CD14-positive monocyte (primary cell): ENCODE results near the gene ARHGEF37. TPM values are rescaled to one million over a fixed set of nuclear protein-coding genes. Genes with fewer than 3 reads are reported as not detected.

Experiments
- DNase-seq, 3 donors: peaks; one replicate each; pipeline ENCODE4 v3.0.0-alpha.2; 2011 to 2022
- H2AFZ ChIP-seq: 2 replicates; pipeline ENCODE4 v1.6.0; 2012; ENCODE audit warnings: mild to moderate bottlenecking, low read depth, low read length, inconsistent platforms; ENCODE audit not compliant: insufficient read depth, poor library complexity, severe bottlenecking
- H3K27ac ChIP-seq, 2 donors: 1 replicate in 1 of 2; 2 replicates in 1 of 2; pipeline ENCODE4 v1.5.1; 2012 to 2013; ENCODE audit warnings: low read length in 2 of 2, control low read depth in 1 of 2, inconsistent platforms in 1 of 2, low read depth in 1 of 2, mild to moderate bottlenecking in 1 of 2
- H3K27me3 ChIP-seq, 2 donors: one replicate each; pipeline versions ENCODE4 v1.6.0 to v1.6.1; 2011 to 2013; ENCODE audit warnings: low read length in 2 of 2; ENCODE audit not compliant: control insufficient read depth in 2 of 2, insufficient read depth in 2 of 2
- H3K36me3 ChIP-seq, 2 donors: replicated peaks in 1 of 2; 1 replicate in 1 of 2; 2 replicates in 1 of 2; pipeline versions ENCODE4 v1.5.1 to v1.6.1; 2012 to 2013; ENCODE audit warnings: low read length in 2 of 2, control low read depth in 1 of 2, inconsistent platforms in 1 of 2, mild to moderate bottlenecking in 1 of 2; ENCODE audit not compliant: insufficient read depth in 2 of 2, control insufficient read depth in 1 of 2
- H3K4me1 ChIP-seq, 2 donors: 1 replicate in 1 of 2; 2 replicates in 1 of 2; pipeline versions ENCODE4 v1.5.1 to v1.6.1; 2012 to 2013; ENCODE audit warnings: low read length in 2 of 2, control low read depth in 1 of 2, inconsistent platforms in 1 of 2, mild to moderate bottlenecking in 1 of 2, moderate library complexity in 1 of 2; ENCODE audit not compliant: insufficient read depth in 2 of 2, control insufficient read depth in 1 of 2
- H3K4me2 ChIP-seq: replicated peaks from 2 replicates; pipeline ENCODE3; 2012; ENCODE audit warnings: low read length, moderate library complexity, mild to moderate bottlenecking; ENCODE audit not compliant: poor library complexity, severe bottlenecking; ENCODE audit errors: extremely low read depth
- H3K4me3 ChIP-seq, 3 experiments: fragments of 200-600 bp in 1 of 3; sonication (generic) in 1 of 3; replicated peaks in 1 of 3; 1 replicate in 2 of 3; 2 replicates in 1 of 3; pipeline ENCODE4 v1.5.1; 2011 to 2013; ENCODE audit warnings: low read length in 3 of 3, mild to moderate bottlenecking in 3 of 3, control low read depth in 2 of 3, low read depth in 2 of 3, inconsistent platforms in 1 of 3, moderate library complexity in 1 of 3
- H3K79me2 ChIP-seq: 2 replicates; pipeline ENCODE4 v1.6.0; 2012; ENCODE audit warnings: mild to moderate bottlenecking, control low read depth, inconsistent platforms, low read length, moderate library complexity; ENCODE audit not compliant: insufficient read depth
- H3K9ac ChIP-seq: 2 replicates; pipeline ENCODE4 v1.6.0; 2017; ENCODE audit warnings: low read length, mild to moderate bottlenecking; ENCODE audit not compliant: insufficient read depth, poor library complexity, severe bottlenecking
- H3K9me3 ChIP-seq, 2 donors: replicated peaks in 1 of 2; 1 replicate in 1 of 2; 2 replicates in 1 of 2; pipeline versions ENCODE4 v1.5.1 to v1.6.1; 2012 to 2013; ENCODE audit warnings: low read length in 2 of 2, control low read depth in 1 of 2; ENCODE audit not compliant: control insufficient read depth in 1 of 2, insufficient read depth in 1 of 2
- H4K20me1 ChIP-seq: 2 replicates; pipeline ENCODE4 v1.6.0; 2012; ENCODE audit warnings: mild to moderate bottlenecking, low read length, control low read depth, moderate library complexity; ENCODE audit not compliant: insufficient read depth
- H3K27ac Mint-ChIP-seq, 7 donors: one replicate each; pipeline ENCODE4 v1.8.0; 2020; ENCODE audit warnings: mild to moderate bottlenecking in 7 of 7, mixed read lengths in 7 of 7, moderate library complexity in 6 of 7, inconsistent platforms in 2 of 7
- H3K27me3 Mint-ChIP-seq, 3 donors: one replicate each; pipeline ENCODE4 v1.8.0; 2021 to 2022; ENCODE audit warnings: low read depth in 3 of 3, mild to moderate bottlenecking in 3 of 3, mixed read lengths in 3 of 3, moderate library complexity in 3 of 3, inconsistent platforms in 1 of 3
- H3K36me3 Mint-ChIP-seq, 2 donors: one replicate each; pipeline ENCODE4 v1.8.0; 2020; ENCODE audit warnings: mixed read lengths in 2 of 2, inconsistent platforms in 1 of 2, mild to moderate bottlenecking in 1 of 2
- H3K4me1 Mint-ChIP-seq: one replicate; pipeline ENCODE4 v1.8.0; 2020; ENCODE audit warnings: mild to moderate bottlenecking, mixed read lengths
- H3K4me3 Mint-ChIP-seq, 2 donors: one replicate each; pipeline ENCODE4 v1.8.0; 2020; ENCODE audit warnings: mild to moderate bottlenecking in 2 of 2, mixed read lengths in 2 of 2, moderate library complexity in 1 of 2
- H3K9me3 Mint-ChIP-seq, 7 donors: one replicate each; pipeline ENCODE4 v1.8.0; 2020 to 2022; ENCODE audit warnings: mixed read lengths in 7 of 7, mild to moderate bottlenecking in 6 of 7, moderate library complexity in 6 of 7, inconsistent platforms in 2 of 7
- WGBS: methylation state at CpG from one replicate; pipeline ENCODE4 v1.1.5; 2013; ENCODE audit warnings: missing lambda C conversion rate; ENCODE audit not compliant: insufficient coverage; 5-methylcytosine and 5-hydroxymethylcytosine counted together
- intact Hi-C, 2 donors: fragments of 100-400 bp; cut with micrococcal nuclease; formaldehyde crosslinking; loops; one replicate each; pipeline versions ENCODE4 v1.15.0 to v1.15.1; 2023
- polyA plus RNA-seq, 3 donors: library from polyadenylated mRNA; depleted of rRNA in 1 of 3; unstranded in 2 of 3; stranded (reverse) in 1 of 3; fragments of 300-500 nt in 2 of 3; fragments of >200 nt in 1 of 3; fragmentation: Illumina TruSeq in 2 of 3; gene quantifications; 1 replicate in 2 of 3; 2 replicates in 1 of 3; pipeline ENCODE4 v1.2.3, GENCODE V29; 2012 to 2021
- TF ChIP-seq, protein P1 (sequence below): fragments of 200-600 bp; IDR thresholded peaks from one replicate; pipeline ENCODE4 v1.8.0; 2022; ENCODE audit warnings: antibody characterized with exemption, mild to moderate bottlenecking

Gene ARHGEF37
- polyA plus RNA-seq, 3 donors, result not detected

DNA sequence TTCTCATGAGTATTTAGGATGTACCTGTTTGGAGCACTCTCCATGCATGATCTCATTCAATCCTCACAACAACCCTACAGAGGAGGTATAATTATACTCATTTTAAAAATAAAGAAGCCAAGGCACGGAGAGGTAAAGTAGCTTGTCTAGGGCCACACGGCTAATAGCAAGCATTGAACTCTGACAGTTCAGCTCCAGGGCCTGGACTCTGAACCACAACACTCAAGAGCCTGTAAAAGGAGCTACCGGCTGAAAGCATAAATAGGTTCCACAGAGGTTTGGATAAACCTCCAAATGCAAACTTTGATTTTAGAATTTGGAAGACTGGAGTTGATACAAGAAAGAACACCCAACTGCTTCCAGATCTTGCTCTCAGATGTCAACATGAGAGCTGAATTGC lies 41.2 kb downstream of the ARHGEF37 start:
- Histone ChIP-seq H2AFZ (no peak overlapping the region), H3K79me2 (no peaks in the 10 kb centered on the region), H3K36me3 (no peaks in the 10 kb centered on the region), H4K20me1 (no peaks in the 10 kb centered on the region), H3K4me3 (no peak overlapping the region), H3K9ac (no peak overlapping the region), H3K9me3 (no peaks in the 10 kb centered on the region), H3K27ac (no peak overlapping the region), H3K4me1 (no peaks in the 10 kb centered on the region), H3K4me2 (no peak overlapping the region), H3K27me3 (no peaks in the 10 kb centered on the region)
- intact Hi-C loops, result no loop called here
- peaks cover 0 to 3% (median 2%) of the 10 kb centered on the region in 3 donors for H3K27me3 Mint-ChIP-seq
- no peak overlapping the region for H3K4me3 Mint-ChIP-seq
- peaks cover 0 to 4% (median 0%) of the 10 kb centered on the region in 7 donors for H3K9me3 Mint-ChIP-seq
- no peaks in the 10 kb centered on the region for H3K36me3 Mint-ChIP-seq
- H3K27ac Mint-ChIP-seq, result no peak overlapping the region
- no peak for DNase-seq
- WGBS, result 94% methylated on average over 2 of the region's 3 CpGs
- TF ChIP-seq, protein P1, sequence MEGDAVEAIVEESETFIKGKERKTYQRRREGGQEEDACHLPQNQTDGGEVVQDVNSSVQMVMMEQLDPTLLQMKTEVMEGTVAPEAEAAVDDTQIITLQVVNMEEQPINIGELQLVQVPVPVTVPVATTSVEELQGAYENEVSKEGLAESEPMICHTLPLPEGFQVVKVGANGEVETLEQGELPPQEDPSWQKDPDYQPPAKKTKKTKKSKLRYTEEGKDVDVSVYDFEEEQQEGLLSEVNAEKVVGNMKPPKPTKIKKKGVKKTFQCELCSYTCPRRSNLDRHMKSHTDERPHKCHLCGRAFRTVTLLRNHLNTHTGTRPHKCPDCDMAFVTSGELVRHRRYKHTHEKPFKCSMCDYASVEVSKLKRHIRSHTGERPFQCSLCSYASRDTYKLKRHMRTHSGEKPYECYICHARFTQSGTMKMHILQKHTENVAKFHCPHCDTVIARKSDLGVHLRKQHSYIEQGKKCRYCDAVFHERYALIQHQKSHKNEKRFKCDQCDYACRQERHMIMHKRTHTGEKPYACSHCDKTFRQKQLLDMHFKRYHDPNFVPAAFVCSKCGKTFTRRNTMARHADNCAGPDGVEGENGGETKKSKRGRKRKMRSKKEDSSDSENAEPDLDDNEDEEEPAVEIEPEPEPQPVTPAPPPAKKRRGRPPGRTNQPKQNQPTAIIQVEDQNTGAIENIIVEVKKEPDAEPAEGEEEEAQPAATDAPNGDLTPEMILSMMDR, result no peak
- no peaks in the 10 kb centered on the region for H3K4me1 Mint-ChIP-seq

DNA sequence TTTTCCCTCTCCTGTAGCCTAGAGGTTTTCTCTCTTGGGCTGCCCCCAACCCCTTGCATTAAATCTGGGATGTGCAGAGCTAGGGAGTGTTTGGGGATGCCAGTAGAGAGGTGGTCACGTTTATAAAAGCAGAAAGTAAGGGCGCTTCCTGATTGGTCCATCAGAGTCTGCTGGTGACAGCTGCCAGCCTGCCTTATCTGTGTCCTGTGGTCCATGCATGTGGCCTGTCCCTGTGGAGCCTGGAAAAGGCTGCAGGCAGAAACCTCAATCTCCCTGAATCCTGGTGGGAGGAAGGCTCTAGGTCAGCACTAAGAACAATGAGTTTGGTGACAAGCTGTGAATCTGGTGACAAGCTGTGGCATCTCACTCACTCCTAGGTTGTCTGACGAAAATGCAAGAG lies 42.2 kb downstream of the ARHGEF37 start:
- Histone ChIP-seq H3K4me3 (no peak overlapping the region), H4K20me1 (no peaks in the 10 kb centered on the region), H3K79me2 (no peaks in the 10 kb centered on the region), H3K27ac (no peak overlapping the region), H2AFZ (no peak overlapping the region), H3K27me3 (no peaks in the 10 kb centered on the region), H3K4me1 (peaks cover 4 to 6% of the 10 kb centered on the region in 2 donors), H3K9ac (no peak overlapping the region), H3K36me3 (no peaks in the 10 kb centered on the region), H3K9me3 (no peaks in the 10 kb centered on the region), H3K4me2 (no peak overlapping the region)
- WGBS, result 90% methylated on average over 3 of the region's 3 CpGs
- no peak for DNase-seq
- Mint-ChIP-seq H3K4me3 (no peak overlapping the region), H3K9me3 (peaks cover 0 to 4% (median 0%) of the 10 kb centered on the region in 7 donors), H3K4me1 (no peaks in the 10 kb centered on the region), H3K36me3 (no peaks in the 10 kb centered on the region), H3K27ac (no peak overlapping the region), H3K27me3 (peaks cover 0 to 4% (median 3%) of the 10 kb centered on the region in 3 donors)
- TF ChIP-seq, protein P1, result no peak
- intact Hi-C loops, result no loop called here
